Osteocyte (in vitro differentiated cells): ENCODE results near the gene YTHDC2. TPM values are rescaled to one million over a fixed set of nuclear protein-coding genes. Genes with fewer than 3 reads are reported as not detected.

Experiments used
- DNase-seq: peaks from one replicate; pipeline ENCODE4 v3.0.0; 2021; ENCODE audit warnings: mixed read lengths; ENCODE audit not compliant: unreplicated experiment; ENCODE audit errors: extremely low spot score
- H3K27ac Mint-ChIP-seq: one replicate; pipeline ENCODE4 v1.8.0; 2021; ENCODE audit warnings: mild to moderate bottlenecking, mixed read lengths; ENCODE audit not compliant: unreplicated experiment
- H3K27me3 Mint-ChIP-seq: one replicate; pipeline ENCODE4 v1.8.0; 2021; ENCODE audit warnings: mixed read lengths; ENCODE audit not compliant: unreplicated experiment
- H3K36me3 Mint-ChIP-seq: one replicate; pipeline ENCODE4 v1.8.0; 2021; ENCODE audit warnings: mixed read lengths; ENCODE audit not compliant: unreplicated experiment
- H3K4me1 Mint-ChIP-seq: one replicate; pipeline ENCODE4 v1.8.0; 2021; ENCODE audit warnings: mixed read lengths; ENCODE audit not compliant: unreplicated experiment
- H3K4me3 Mint-ChIP-seq: one replicate; pipeline ENCODE4 v1.8.0; 2021; ENCODE audit warnings: mild to moderate bottlenecking, moderate library complexity, mixed read lengths; ENCODE audit not compliant: unreplicated experiment
- H3K9me3 Mint-ChIP-seq: one replicate; pipeline ENCODE4 v1.8.0; 2021; ENCODE audit warnings: mixed read lengths; ENCODE audit not compliant: unreplicated experiment
- CTCF ChIP-seq: fragments of 200-600 bp; sonication (generic); IDR thresholded peaks from 2 replicates; pipeline ENCODE4 v1.5.0; 2021; ENCODE audit warnings: antibody characterized with exemption, mild to moderate bottlenecking, moderate library complexity
- total RNA-seq: library from RNA; stranded (reverse); gene quantifications from 2 replicates; pipeline ENCODE4 v1.2.1, GENCODE V29; 2021

YTHDC2 gene
- total RNA-seq, 1 donor from 2014 or later: 22.7 TPM

GRCh38 chr5:113514289-113514635 lies 768 bp downstream of the YTHDC2 start:
- no peaks in the 10 kb centered on the region for H3K27me3 Mint-ChIP-seq
- no peak for DNase-seq
- H3K27ac Mint-ChIP-seq: peak overlapping the region; percentile 92
- no peak for TF ChIP-seq CTCF
- H3K4me1 Mint-ChIP-seq: peaks cover 26% of the 10 kb centered on the region
- H3K4me3 Mint-ChIP-seq: peak overlapping the region; percentile 82
- H3K9me3 Mint-ChIP-seq: no peaks in the 10 kb centered on the region
- peaks cover 16% of the 10 kb centered on the region for H3K36me3 Mint-ChIP-seq

GRCh38 chr5:113518884-113519283 lies 5.4 kb downstream of the YTHDC2 start:
- peaks cover 27% of the 10 kb centered on the region for H3K4me1 Mint-ChIP-seq
- DNase-seq: no peak
- no peak overlapping the region for H3K4me3 Mint-ChIP-seq
- no peaks in the 10 kb centered on the region for H3K9me3 Mint-ChIP-seq
- H3K27me3 Mint-ChIP-seq: no peaks in the 10 kb centered on the region
- no peak for TF ChIP-seq CTCF
- peaks cover 27% of the 10 kb centered on the region for H3K36me3 Mint-ChIP-seq
- peak overlapping the region; percentile 1 for H3K27ac Mint-ChIP-seq

GRCh38 chr5:113519412-113519811 lies 5.9 kb downstream of the YTHDC2 start:
- H3K27me3 Mint-ChIP-seq: no peaks in the 10 kb centered on the region
- no peak overlapping the region for H3K4me3 Mint-ChIP-seq
- peaks cover 27% of the 10 kb centered on the region for H3K36me3 Mint-ChIP-seq
- TF ChIP-seq CTCF: no peak
- DNase-seq: no peak
- H3K27ac Mint-ChIP-seq: peak overlapping the region; percentile 1
- H3K9me3 Mint-ChIP-seq: no peaks in the 10 kb centered on the region
- peaks cover 26% of the 10 kb centered on the region for H3K4me1 Mint-ChIP-seq

GRCh38 chr5:113520429-113520828 lies 6.9 kb downstream of the YTHDC2 start:
- H3K4me1 Mint-ChIP-seq: peaks cover 19% of the 10 kb centered on the region
- no peak overlapping the region for H3K4me3 Mint-ChIP-seq
- no peaks in the 10 kb centered on the region for H3K27me3 Mint-ChIP-seq
- no peaks in the 10 kb centered on the region for H3K9me3 Mint-ChIP-seq
- TF ChIP-seq CTCF: no peak
- no peak for DNase-seq
- H3K27ac Mint-ChIP-seq: no peak overlapping the region
- peaks cover 26% of the 10 kb centered on the region for H3K36me3 Mint-ChIP-seq

GRCh38 chr5:113520899-113521298 lies 7.4 kb downstream of the YTHDC2 start:
- no peaks in the 10 kb centered on the region for H3K27me3 Mint-ChIP-seq
- no peak overlapping the region for H3K27ac Mint-ChIP-seq
- no peak for TF ChIP-seq CTCF
- peaks cover 21% of the 10 kb centered on the region for H3K36me3 Mint-ChIP-seq
- H3K4me3 Mint-ChIP-seq: no peak overlapping the region
- DNase-seq: no peak
- H3K9me3 Mint-ChIP-seq: no peaks in the 10 kb centered on the region
- peaks cover 15% of the 10 kb centered on the region for H3K4me1 Mint-ChIP-seq
